HEK293 (cell line): ENCODE data around the gene EQTN.

Experiments used
- MYNN ChIP-seq: fragments of 450-650 bp; formaldehyde crosslinking; IDR thresholded peaks from 2 replicates; pipeline ENCODE4 v1.5.1; 2016; ENCODE audit warnings: missing biosample characterization, missing genetic modification characterization, borderline replicate concordance
- YY1 ChIP-seq: fragments of 450-650 bp; formaldehyde crosslinking; IDR thresholded peaks from 2 replicates; pipeline ENCODE4 v1.5.1; 2018; ENCODE audit warnings: missing biosample characterization, missing genetic modification characterization
- ZNF174 ChIP-seq: fragments of 450-650 bp; formaldehyde crosslinking; IDR thresholded peaks from 2 replicates; pipeline ENCODE4 v1.5.0; 2017; ENCODE audit warnings: missing biosample characterization, mild to moderate bottlenecking, missing genetic modification characterization
- TF ChIP-seq, protein P1 (sequence below): fragments of 450-650 bp; formaldehyde crosslinking; IDR thresholded peaks from 2 replicates; pipeline ENCODE4 v1.5.1; 2016; ENCODE audit warnings: missing biosample characterization, missing genetic modification characterization
- TF ChIP-seq, protein P2 (sequence below): sonication (generic); formaldehyde crosslinking; IDR thresholded peaks from 2 replicates; pipeline ENCODE4 v1.8.1; 2022; ENCODE audit warnings: mild to moderate bottlenecking, moderate library complexity, missing genetic modification reagents
- TF ChIP-seq, protein P3 (sequence below): fragments of 450-650 bp; formaldehyde crosslinking; IDR thresholded peaks from 2 replicates; pipeline ENCODE4 v1.5.1; 2016; ENCODE audit warnings: missing biosample characterization, missing genetic modification characterization, low read depth

DNA sequence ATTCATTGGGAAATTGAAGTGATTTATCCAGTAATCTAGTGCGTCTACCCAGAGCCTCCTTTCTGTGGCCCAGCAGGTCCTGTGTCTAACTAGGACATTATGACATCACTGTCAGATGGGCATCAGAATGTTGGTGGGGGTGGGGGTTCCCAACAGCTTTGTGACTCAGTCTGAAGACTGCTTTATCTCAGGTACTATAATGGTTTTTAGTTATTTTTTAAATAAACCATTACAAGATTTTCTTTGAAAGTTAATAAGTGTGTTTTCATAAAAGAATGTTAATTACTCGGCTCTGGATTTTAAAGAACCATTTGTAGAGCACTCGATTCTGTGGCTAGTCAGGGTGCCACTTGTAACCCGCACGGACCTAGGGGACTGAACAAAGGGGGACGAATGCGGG lies at the start of gene EQTN:
- TF ChIP-seq, protein P1, sequence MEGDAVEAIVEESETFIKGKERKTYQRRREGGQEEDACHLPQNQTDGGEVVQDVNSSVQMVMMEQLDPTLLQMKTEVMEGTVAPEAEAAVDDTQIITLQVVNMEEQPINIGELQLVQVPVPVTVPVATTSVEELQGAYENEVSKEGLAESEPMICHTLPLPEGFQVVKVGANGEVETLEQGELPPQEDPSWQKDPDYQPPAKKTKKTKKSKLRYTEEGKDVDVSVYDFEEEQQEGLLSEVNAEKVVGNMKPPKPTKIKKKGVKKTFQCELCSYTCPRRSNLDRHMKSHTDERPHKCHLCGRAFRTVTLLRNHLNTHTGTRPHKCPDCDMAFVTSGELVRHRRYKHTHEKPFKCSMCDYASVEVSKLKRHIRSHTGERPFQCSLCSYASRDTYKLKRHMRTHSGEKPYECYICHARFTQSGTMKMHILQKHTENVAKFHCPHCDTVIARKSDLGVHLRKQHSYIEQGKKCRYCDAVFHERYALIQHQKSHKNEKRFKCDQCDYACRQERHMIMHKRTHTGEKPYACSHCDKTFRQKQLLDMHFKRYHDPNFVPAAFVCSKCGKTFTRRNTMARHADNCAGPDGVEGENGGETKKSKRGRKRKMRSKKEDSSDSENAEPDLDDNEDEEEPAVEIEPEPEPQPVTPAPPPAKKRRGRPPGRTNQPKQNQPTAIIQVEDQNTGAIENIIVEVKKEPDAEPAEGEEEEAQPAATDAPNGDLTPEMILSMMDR (tag by site-specific recombination), result no peak
- TF ChIP-seq ZNF174 (tag by site-specific recombination), result no peak
- no peak for TF ChIP-seq YY1 (tag by site-specific recombination)
- TF ChIP-seq, protein P2, sequence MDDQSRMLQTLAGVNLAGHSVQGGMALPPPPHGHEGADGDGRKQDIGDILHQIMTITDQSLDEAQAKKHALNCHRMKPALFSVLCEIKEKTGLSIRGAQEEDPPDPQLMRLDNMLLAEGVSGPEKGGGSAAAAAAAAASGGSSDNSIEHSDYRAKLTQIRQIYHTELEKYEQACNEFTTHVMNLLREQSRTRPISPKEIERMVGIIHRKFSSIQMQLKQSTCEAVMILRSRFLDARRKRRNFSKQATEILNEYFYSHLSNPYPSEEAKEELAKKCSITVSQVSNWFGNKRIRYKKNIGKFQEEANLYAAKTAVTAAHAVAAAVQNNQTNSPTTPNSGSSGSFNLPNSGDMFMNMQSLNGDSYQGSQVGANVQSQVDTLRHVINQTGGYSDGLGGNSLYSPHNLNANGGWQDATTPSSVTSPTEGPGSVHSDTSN (CRISPR knock-in tag), result no peak
- TF ChIP-seq MYNN (tag by site-specific recombination), result no peak
- TF ChIP-seq, protein P3, sequence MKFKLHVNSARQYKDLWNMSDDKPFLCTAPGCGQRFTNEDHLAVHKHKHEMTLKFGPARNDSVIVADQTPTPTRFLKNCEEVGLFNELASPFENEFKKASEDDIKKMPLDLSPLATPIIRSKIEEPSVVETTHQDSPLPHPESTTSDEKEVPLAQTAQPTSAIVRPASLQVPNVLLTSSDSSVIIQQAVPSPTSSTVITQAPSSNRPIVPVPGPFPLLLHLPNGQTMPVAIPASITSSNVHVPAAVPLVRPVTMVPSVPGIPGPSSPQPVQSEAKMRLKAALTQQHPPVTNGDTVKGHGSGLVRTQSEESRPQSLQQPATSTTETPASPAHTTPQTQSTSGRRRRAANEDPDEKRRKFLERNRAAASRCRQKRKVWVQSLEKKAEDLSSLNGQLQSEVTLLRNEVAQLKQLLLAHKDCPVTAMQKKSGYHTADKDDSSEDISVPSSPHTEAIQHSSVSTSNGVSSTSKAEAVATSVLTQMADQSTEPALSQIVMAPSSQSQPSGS (tag by site-specific recombination), result no peak
